Large intestine (tissue), 3 donors: ENCODE measurements around the gene KDM7A. TPM values are rescaled to one million over a fixed set of nuclear protein-coding genes. Genes with fewer than 3 reads are reported as not detected.

Experiments
- DNase-seq, 2 donors: peaks; one replicate each; pipeline versions ENCODE4 v3.0.0 to v3.0.0-alpha.2; 2013
- H3K27ac ChIP-seq: one replicate; pipeline ENCODE4 v1.5.1; 2013; ENCODE audit warnings: low read length
- H3K27me3 ChIP-seq: 2 replicates; pipeline ENCODE4 v1.6.1; 2013; ENCODE audit warnings: low read length; ENCODE audit not compliant: control insufficient read depth, insufficient read depth
- H3K36me3 ChIP-seq: 2 replicates; pipeline ENCODE4 v1.6.1; 2013; ENCODE audit warnings: low read length; ENCODE audit not compliant: control insufficient read depth, insufficient read depth
- H3K4me1 ChIP-seq: one replicate; pipeline ENCODE4 v1.6.1; 2013; ENCODE audit warnings: low read length; ENCODE audit not compliant: control insufficient read depth, insufficient read depth
- H3K4me3 ChIP-seq: one replicate; pipeline ENCODE4 v1.5.1; 2013; ENCODE audit warnings: low read length
- H3K9me3 ChIP-seq: one replicate; pipeline ENCODE4 v1.6.1; 2013; ENCODE audit warnings: mild to moderate bottlenecking, low read depth, low read length, moderate library complexity; ENCODE audit not compliant: control insufficient read depth
- WGBS: methylation state at CpG from one replicate; pipeline ENCODE4 v1.1.5; 2013; ENCODE audit warnings: low lambda C conversion rate; ENCODE audit not compliant: insufficient coverage; 5-methylcytosine and 5-hydroxymethylcytosine counted together
- polyA plus RNA-seq: library from polyadenylated mRNA; unstranded; fragments of 120-200 nt; gene quantifications from one replicate; pipeline ENCODE4 v1.2.1, GENCODE V29; 2013

KDM7A gene
- polyA plus RNA-seq, 1 donor, result 17.3 TPM

DNA sequence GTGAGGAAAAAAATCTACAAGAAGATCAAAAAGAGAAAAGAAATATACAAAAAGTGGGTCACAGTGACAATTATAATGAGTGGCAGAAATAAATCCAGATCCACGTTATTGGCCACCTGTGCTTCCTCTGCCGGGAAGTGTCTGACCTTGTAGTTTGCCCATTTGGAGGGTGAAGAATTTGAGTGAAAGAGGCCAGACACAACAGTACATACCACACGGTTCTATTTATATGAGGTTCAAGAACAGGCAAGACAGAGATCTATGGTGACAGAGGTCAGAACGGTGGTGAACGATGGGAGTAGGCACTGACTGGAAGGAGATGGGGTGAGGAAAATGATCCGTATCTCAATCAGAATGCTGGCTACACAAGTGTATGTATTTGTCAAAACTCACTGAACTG is 131.1 kb downstream of the KDM7A start:
- H3K9me3 ChIP-seq, result no peaks in the 10 kb centered on the region
- no CpG with 5 or more reads among the region's 6 CpGs for WGBS
- peak overlapping the region; percentile 43 for H3K27ac ChIP-seq
- peaks cover 26% of the 10 kb centered on the region for H3K36me3 ChIP-seq
- H3K4me3 ChIP-seq, result no peak overlapping the region
- peaks cover 26% of the 10 kb centered on the region for H3K4me1 ChIP-seq
- peak in 1 of 2 donors; percentile 32 for DNase-seq
- H3K27me3 ChIP-seq, result no peaks in the 10 kb centered on the region

- no peak for DNase-seq
- H3K36me3 ChIP-seq, result peaks cover 39% of the 10 kb centered on the region
- H3K4me3 ChIP-seq, result no peak overlapping the region
- peaks cover 20% of the 10 kb centered on the region for H3K4me1 ChIP-seq
- no peaks in the 10 kb centered on the region for H3K27me3 ChIP-seq
- WGBS, result no CpG with 5 or more reads among the region's 6 CpGs
- H3K27ac ChIP-seq, result no peak overlapping the region
- H3K9me3 ChIP-seq, result no peaks in the 10 kb centered on the region
Measured at GRCh38 chr7:140044251-140044650, 132.5 kb downstream of the KDM7A start.

- H3K9me3 ChIP-seq, result no peaks in the 10 kb centered on the region
- no peak overlapping the region for H3K4me3 ChIP-seq
- peaks cover 53% of the 10 kb centered on the region for H3K36me3 ChIP-seq
- DNase-seq, result no peak
- 87% methylated on average over 2 of the region's 10 CpGs for WGBS
- H3K27me3 ChIP-seq, result no peaks in the 10 kb centered on the region
- H3K4me1 ChIP-seq, result peaks cover 15% of the 10 kb centered on the region
- no peak overlapping the region for H3K27ac ChIP-seq
Measured at GRCh38 chr7:140042386-140042670, 134.5 kb downstream of the KDM7A start.

- H3K27ac ChIP-seq, result no peak overlapping the region
- whole genome bisulfite sequencing, result 100% methylated on average over 2 of the region's 12 CpGs
Measured at GRCh38 chr7:140041659-140042385, 135.0 kb downstream of the KDM7A start.

DNA sequence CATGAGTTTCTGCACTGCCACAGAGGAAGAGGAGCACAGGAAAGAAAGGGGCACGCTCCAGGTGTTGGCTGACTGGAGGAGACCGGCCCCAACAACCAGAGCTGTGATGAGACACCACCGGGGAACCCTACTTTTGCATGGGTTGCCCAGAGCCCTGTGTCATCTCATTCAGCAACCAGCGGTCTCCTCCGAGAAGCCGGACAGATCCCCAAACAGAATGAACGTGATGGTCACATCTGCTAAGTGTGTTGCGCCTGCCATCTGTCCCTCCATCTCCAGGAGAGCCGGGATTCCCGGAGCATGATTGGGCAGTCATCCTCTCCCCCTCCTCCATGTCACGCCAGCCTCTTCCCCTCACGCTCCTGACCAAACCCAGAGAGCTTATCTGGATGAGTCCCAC is 136.9 kb downstream of the KDM7A start:
- Histone ChIP-seq H3K27ac (no peak overlapping the region), H3K9me3 (no peaks in the 10 kb centered on the region), H3K36me3 (peaks cover 64% of the 10 kb centered on the region), H3K4me1 (no peaks in the 10 kb centered on the region), H3K27me3 (no peaks in the 10 kb centered on the region), H3K4me3 (no peak overlapping the region)
- DNase-seq, result no peak
- WGBS, result no CpG with 5 or more reads among the region's 12 CpGs

More at GRCh38 chr7:140041659-140042385, 135.0 kb downstream of the KDM7A start:
- Histone ChIP-seq H3K36me3 (peaks cover 55% of the 10 kb centered on the region), H3K4me3 (no peak overlapping the region), H3K4me1 (peaks cover 9% of the 10 kb centered on the region), H3K9me3 (no peaks in the 10 kb centered on the region), H3K27me3 (no peaks in the 10 kb centered on the region)
- DNase-seq, result no peak

GRCh38 chr7:140039066-140039465 is 137.7 kb downstream of the KDM7A start:
- peaks cover 63% of the 10 kb centered on the region for H3K36me3 ChIP-seq
- no peaks in the 10 kb centered on the region for H3K4me1 ChIP-seq
- H3K27me3 ChIP-seq, result no peaks in the 10 kb centered on the region
- no peak overlapping the region for H3K4me3 ChIP-seq
- H3K9me3 ChIP-seq, result no peaks in the 10 kb centered on the region
- no peak for DNase-seq
- no CpG with 5 or more reads among the region's 7 CpGs for WGBS
- H3K27ac ChIP-seq, result no peak overlapping the region

DNA sequence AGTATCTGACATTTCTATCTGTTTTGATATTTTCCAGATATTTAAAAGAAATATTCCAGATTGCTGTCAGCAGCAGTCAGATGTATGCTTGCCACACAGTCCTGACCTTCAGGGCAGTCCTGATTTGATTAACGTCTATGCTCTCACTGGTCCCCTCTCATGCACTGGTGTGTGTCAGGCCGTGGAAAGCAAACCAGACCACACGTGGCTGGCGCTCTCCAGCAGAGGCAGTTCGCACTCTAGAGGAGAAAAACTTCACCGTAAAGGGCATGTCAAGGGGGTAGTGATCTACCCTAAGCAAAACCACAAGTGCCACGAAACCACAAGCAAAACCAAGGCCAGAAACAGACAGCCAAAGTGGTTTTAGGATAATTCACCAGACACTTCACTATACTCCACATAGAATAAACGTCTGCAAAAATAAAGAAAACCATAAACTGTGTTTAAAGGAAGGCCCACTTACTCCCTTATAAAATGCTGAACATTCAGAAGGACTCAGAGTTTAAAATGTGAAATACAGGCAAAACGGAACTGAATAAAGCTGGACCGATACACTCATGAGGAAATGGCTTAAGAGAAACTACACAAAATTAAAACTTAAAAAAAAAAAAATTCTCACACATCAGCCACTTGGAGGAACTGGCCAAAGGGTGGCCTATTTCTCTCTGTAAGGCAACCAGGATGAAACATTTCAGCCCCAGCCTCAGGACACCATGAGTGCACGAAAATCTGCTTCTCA is 140.4 kb downstream of the KDM7A start:
- Histone ChIP-seq H3K36me3 (peaks cover 62% of the 10 kb centered on the region), H3K9me3 (no peaks in the 10 kb centered on the region), H3K27me3 (no peaks in the 10 kb centered on the region), H3K27ac (no peak overlapping the region), H3K4me3 (no peak overlapping the region), H3K4me1 (no peaks in the 10 kb centered on the region)
- WGBS, result 80% methylated on average over 3 of the region's 11 CpGs
- no peak for DNase-seq

- peaks cover 57% of the 10 kb centered on the region for H3K36me3 ChIP-seq
- WGBS, result no CpG with 5 or more reads among the region's 7 CpGs
- DNase-seq, result no peak
- H3K27ac ChIP-seq, result no peak overlapping the region
- no peaks in the 10 kb centered on the region for H3K4me1 ChIP-seq
- H3K4me3 ChIP-seq, result no peak overlapping the region
- H3K9me3 ChIP-seq, result no peaks in the 10 kb centered on the region
- H3K27me3 ChIP-seq, result no peaks in the 10 kb centered on the region
Measured at GRCh38 chr7:140035400-140036223, 141.2 kb downstream of the KDM7A start.
